K562 (cell line): Measurements from ENCODE around the gene CSTA. TPM values are rescaled to one million over a fixed set of nuclear protein-coding genes. Genes with fewer than 3 reads are reported as not detected.

ENCODE experiments used
- ATAC-seq: fragments of 200-7000 bp; cut with Tn5 transposase; 3 replicates; pipeline ENCODE4 v1.9.1; 2020; ENCODE audit warnings: moderate library complexity
- BruUV-seq: library from RNA; stranded (reverse); fragments of 400-500 nt; replicated peaks from 2 replicates; lab custom pipeline; 2021; lab: Mats Ljungman, UMichigan
- CTCF ChIA-PET: fragments of 300-600 bp; formaldehyde crosslinking; extraction: SDS; loops from one replicate; lab custom pipeline; 2021; ENCODE audit warnings: low intra/inter-chr PET ratio; lab: Yijun Ruan, JAX
- POLR2A ChIA-PET: fragments of 300-600, 350-650 bp; sonication (Branson Sonifier 250); formaldehyde crosslinking; extraction: SDS; loops from one replicate; lab custom pipeline; 2021; ENCODE audit warnings: antibody characterized with exemption, inconsistent platforms; lab: Yijun Ruan, JAX
- DNase-seq, 4 experiments: peaks; one replicate each; pipeline versions ENCODE4 v3.0.0 to v3.0.0-alpha.2; 2011 to 2018; ENCODE audit warnings: low spot score in 3 of 4, mixed read lengths in 3 of 4; ENCODE audit errors: extremely low read depth in 1 of 4
- FAIRE-seq: peaks from 2 replicates; lab custom pipeline; 2011; peaks lifted over from hg19 to GRCh38; lab: Jason Lieb, UNC
- H2AFZ ChIP-seq: 2 replicates; pipeline ENCODE4 v1.6.0; 2011; ENCODE audit warnings: low read depth, low read length, control low read depth, inconsistent platforms
- H3K27ac ChIP-seq: fragments of 200-600 bp; 3 replicates; pipeline ENCODE4 v1.8.0; 2011; ENCODE audit warnings: low read depth, mild to moderate bottlenecking, control low read depth, inconsistent platforms, low read length, moderate library complexity, mixed read lengths; ENCODE audit errors: extremely low read depth
- H3K27me3 ChIP-seq, 2 experiments: fragments of 300-600 bp in 1 of 2; 2 replicates in 1 of 2; 3 replicates in 1 of 2; pipeline versions ENCODE4 v1.6.0 to v1.8.0; 2011; ENCODE audit warnings: inconsistent platforms in 2 of 2, low read length in 2 of 2, mild to moderate bottlenecking in 1 of 2, mixed read lengths in 1 of 2, moderate library complexity in 1 of 2; ENCODE audit not compliant: control insufficient read depth in 2 of 2, insufficient read depth in 2 of 2
- H3K36me3 ChIP-seq: fragments of 300-600 bp; 3 replicates; pipeline ENCODE4 v1.8.0; 2011; ENCODE audit warnings: mild to moderate bottlenecking, low read length, inconsistent platforms; ENCODE audit not compliant: control insufficient read depth, insufficient read depth
- H3K4me1 ChIP-seq, 2 experiments: fragments of 200-600 bp in 1 of 2; replicated peaks in 1 of 2; 2 replicates in 1 of 2; 3 replicates in 1 of 2; pipeline versions ENCODE4 v1.5.1 to v1.8.0; 2011; ENCODE audit warnings: inconsistent platforms in 2 of 2, low read length in 2 of 2, mild to moderate bottlenecking in 1 of 2, mixed read lengths in 1 of 2, moderate library complexity in 1 of 2; ENCODE audit not compliant: control insufficient read depth in 2 of 2, insufficient read depth in 2 of 2
- H3K4me2 ChIP-seq: 2 replicates; pipeline ENCODE4 v1.6.1; 2011; ENCODE audit warnings: low read length, control low read depth, inconsistent platforms, mixed read lengths; ENCODE audit not compliant: insufficient read depth
- H3K4me3 ChIP-seq: fragments of 200-600 bp; sonication (generic), shearing (Covaris generic); 2 replicates; pipeline ENCODE4 v1.5.1; 2016; ENCODE audit warnings: control low read depth, inconsistent platforms
- H3K79me2 ChIP-seq: fragments of 200-600 bp; 3 replicates; pipeline ENCODE4 v1.8.0; 2011; ENCODE audit warnings: low read length, inconsistent platforms; ENCODE audit not compliant: control insufficient read depth, insufficient read depth
- H3K9ac ChIP-seq, 2 experiments: 2 replicates each; pipeline versions ENCODE4 v1.6.0 to v1.6.1; 2011; ENCODE audit warnings: low read depth in 2 of 2, low read length in 2 of 2, control low read depth in 1 of 2, inconsistent platforms in 1 of 2, mild to moderate bottlenecking in 1 of 2, mixed read lengths in 1 of 2; ENCODE audit not compliant: insufficient read depth in 1 of 2
- H3K9me1 ChIP-seq: one replicate; pipeline ENCODE4 v1.6.0; 2011; ENCODE audit warnings: inconsistent platforms, mild to moderate bottlenecking, low read length, moderate library complexity; ENCODE audit not compliant: control insufficient read depth, insufficient read depth
- H3K9me3 ChIP-seq: replicated peaks from 2 replicates; pipeline ENCODE4 v1.5.1; 2011; ENCODE audit warnings: low read depth, low read length, inconsistent platforms; ENCODE audit not compliant: control insufficient read depth, insufficient read depth
- H4K20me1 ChIP-seq: replicated peaks from 2 replicates; pipeline ENCODE4 v1.6.1; 2011; ENCODE audit warnings: low read length, inconsistent platforms, mixed read lengths; ENCODE audit not compliant: control insufficient read depth, insufficient read depth
- DNMT1 ChIP-seq: fragments of 450-650 bp; IDR thresholded peaks from 2 replicates; pipeline ENCODE4 v1.6.1; 2016; ENCODE audit warnings: antibody characterized with exemption, mild to moderate bottlenecking
- GABPB2 ChIP-seq: fragments of 250-450 bp; sonication (Bioruptor Pico); conservative IDR thresholded peaks from 2 replicates; pipeline ENCODE4 v1.5.1; 2021; ENCODE audit warnings: mild to moderate bottlenecking
- HMG20A ChIP-seq: fragments of 450-650 bp; formaldehyde crosslinking; conservative IDR thresholded peaks from 2 replicates; pipeline ENCODE4 v1.4.0; 2020; ENCODE audit warnings: mild to moderate bottlenecking, mixed read lengths
- KHSRP ChIP-seq: fragments of 450-650 bp; IDR thresholded peaks from 2 replicates; pipeline ENCODE4 v1.6.1; 2017
- MAFF ChIP-seq: IDR thresholded peaks from 2 replicates; pipeline ENCODE4 v1.6.1; 2012; ENCODE audit warnings: low read length, improper control_type of control experiment
- MEF2D ChIP-seq: conservative IDR thresholded peaks from 2 replicates; pipeline ENCODE4 v1.6.1; 2016; ENCODE audit warnings: low read depth, missing genetic modification characterization, missing compliant biosample characterization
- NFE2L1 ChIP-seq: fragments of 450-650 bp; IDR thresholded peaks from 2 replicates; pipeline ENCODE4 v1.6.1; 2016; ENCODE audit warnings: missing genetic modification characterization, low read depth, mild to moderate bottlenecking, missing compliant biosample characterization, moderate library complexity, borderline replicate concordance
- PTRF ChIP-seq: fragments of 450-650 bp; IDR thresholded peaks from 2 replicates; pipeline ENCODE4 v1.6.1; 2016; ENCODE audit warnings: mild to moderate bottlenecking, missing genetic modification characterization, missing compliant biosample characterization
- RBM25 ChIP-seq: fragments of 200-400 bp; formaldehyde crosslinking; IDR thresholded peaks from 2 replicates; pipeline ENCODE4 v1.6.1; 2018; ENCODE audit warnings: low read length, low read depth, moderate library complexity; ENCODE audit not compliant: severe bottlenecking
- SIRT6 ChIP-seq: IDR thresholded peaks from one replicate; pipeline ENCODE4 v1.6.1; 2012; ENCODE audit warnings: low read depth, mild to moderate bottlenecking, control low read depth, inconsistent platforms, low read length, moderate library complexity
- SNAPC5 ChIP-seq: fragments of 250-450 bp; sonication (Bioruptor Pico); IDR thresholded peaks from 2 replicates; pipeline ENCODE4 v1.8.0; 2021; ENCODE audit warnings: moderate library complexity, mild to moderate bottlenecking, inconsistent platforms
- STAT5A ChIP-seq: IDR thresholded peaks from 2 replicates; pipeline ENCODE4 v1.6.1; 2012; ENCODE audit warnings: low read length, inconsistent platforms, borderline replicate concordance
- ZBTB9 ChIP-seq: fragments of 450-650 bp; formaldehyde crosslinking; IDR thresholded peaks from 2 replicates; pipeline ENCODE4 v1.4.0; 2020; ENCODE audit warnings: mild to moderate bottlenecking, moderate library complexity
- ZFX ChIP-seq: sonication (generic); formaldehyde crosslinking; IDR thresholded peaks from 2 replicates; pipeline ENCODE4 v1.8.0; 2022; ENCODE audit warnings: mild to moderate bottlenecking, missing genetic modification reagents, moderate library complexity
- ZNF12 ChIP-seq: sonication (generic); formaldehyde crosslinking; IDR thresholded peaks from 2 replicates; pipeline ENCODE4 v1.4.0; 2020; ENCODE audit warnings: mild to moderate bottlenecking, missing genetic modification reagents
- ZNF668 ChIP-seq: fragments of 250-450 bp; sonication (Bioruptor Pico); IDR thresholded peaks from 2 replicates; pipeline ENCODE4 v1.8.0; 2022; ENCODE audit warnings: mild to moderate bottlenecking, inconsistent platforms
- WGBS: fragments of 100-300 bp; shearing (Covaris generic); methylation state at CpG from one replicate; pipeline ENCODE4 v1.1.6; 2016; ENCODE audit warnings: low coverage, mixed read lengths; ENCODE audit not compliant: insufficient coverage; ENCODE audit errors: missing lambda C conversion rate; 5-methylcytosine and 5-hydroxymethylcytosine counted together
- in situ Hi-C: fragments of 300-500 bp; cut with MboI; formaldehyde crosslinking; loops from 4 replicates; pipeline ENCODE4 v1.15.0; 2018; ENCODE audit warnings: inconsistent platforms, mixed read lengths
- intact Hi-C: fragments of 100-400 bp; cut with micrococcal nuclease; formaldehyde crosslinking; loops from 2 replicates; pipeline ENCODE4 v1.14.2; 2022
- polyA plus RNA-seq, 8 experiments: library from polyadenylated mRNA; depleted of rRNA in 4 of 8; stranded (reverse) in 5 of 8; unstranded in 3 of 8; fragments of >200 nt; fragmentation: Nextera tagmentation in 2 of 8; fragmentation: Illumina TruSeq in 1 of 8; extraction: Ambion mirVana in 2 of 8; extraction: Trizol in 1 of 8; gene quantifications; 2 replicates each; pipeline versions ENCODE4 v1.2.1 to v1.2.3, GENCODE V29; 2011 to 2014; ENCODE audit warnings: inconsistent platforms in 1 of 8, missing spikeins in 1 of 8
- total RNA-seq, 7 experiments: library from RNA; depleted of rRNA in 6 of 7; stranded (reverse); fragments of >200 nt in 6 of 7; fragmentation: Illumina TruSeq in 2 of 7; extraction: Trizol in 2 of 7; gene quantifications; 2 replicates each; pipeline versions ENCODE4 v1.2.1 to v1.2.3, GENCODE V29; 2011 to 2021; ENCODE audit warnings: low replicate concordance in 1 of 7

CSTA gene
- total and polyA plus RNA-seq, 9 of the 15 experiments (the other 6 are each of a cell fraction or from before 2014, with no cell fraction given) = 0.11 to 3.1 (median 1.1) TPM

- Histone ChIP-seq H2AFZ (no peak overlapping the region), H3K79me2 (no peaks in the 10 kb centered on the region), H3K4me1 (no peaks in the 10 kb centered on the region), H3K4me2 (no peak overlapping the region), H3K9ac (no peak overlapping the region), H3K27me3 (no peaks in the 10 kb centered on the region), H3K27ac (no peak overlapping the region), H3K4me3 (no peak overlapping the region), H3K9me3 (no peaks in the 10 kb centered on the region), H3K36me3 (no peaks in the 10 kb centered on the region), H3K9me1 (no peaks in the 10 kb centered on the region), H4K20me1 (no peaks in the 10 kb centered on the region)
- no peak for DNase-seq
- no TSS peak for BruUV-seq
- intact Hi-C loops (no loop called here), in situ Hi-C loops (no loop called here)
- no peak for TF ChIP-seq ZFX
- TF ChIP-seq SNAPC5 (CRISPR knock-in tag) = no peak
- TF ChIP-seq PTRF (tag) = no peak
- WGBS = 14% methylated on average over 5 of the region's 5 CpGs
- POLR2A ChIA-PET = no interaction called here
- CTCF ChIA-PET = no interaction called here
- no peak for FAIRE-seq
- no peak for ATAC-seq
Observed at GRCh38 chr3:122322095-122323075, 2.7 kb upstream of the CSTA start.

- intact Hi-C loops = no loop called here
- ChIA-PET POLR2A (no interaction called here), CTCF (no interaction called here)
- H4K20me1 ChIP-seq = no peaks in the 10 kb centered on the region
- FAIRE-seq (no peak), ATAC-seq (no peak), DNase-seq (no peak)
- H3K9ac ChIP-seq = no peak overlapping the region
- H3K36me3 ChIP-seq = no peaks in the 10 kb centered on the region
- no peak overlapping the region for H3K4me3 ChIP-seq
- in situ Hi-C loops = no loop called here
- no peaks in the 10 kb centered on the region for H3K27me3 ChIP-seq
- no peaks in the 10 kb centered on the region for H3K79me2 ChIP-seq
- H3K27ac ChIP-seq = no peak overlapping the region
- H3K9me3 ChIP-seq = no peaks in the 10 kb centered on the region
- H2AFZ ChIP-seq = no peak overlapping the region
- H3K9me1 ChIP-seq = no peaks in the 10 kb centered on the region
- no peaks in the 10 kb centered on the region for H3K4me1 ChIP-seq
- WGBS = 16% methylated on average over 3 of the region's 3 CpGs
- no TSS peak for BruUV-seq
- H3K4me2 ChIP-seq = no peak overlapping the region
- no peak for TF ChIP-seq STAT5A
- TF ChIP-seq DNMT1 = no peak
- TF ChIP-seq NFE2L1 (tag) = no peak
- TF ChIP-seq HMG20A (CRISPR knock-in tag) = no peak
- TF ChIP-seq MEF2D (tag) = no peak
- no peak for TF ChIP-seq RBM25
- no peak for TF ChIP-seq ZNF668 (CRISPR knock-in tag)
- no peak for TF ChIP-seq ZNF12 (CRISPR knock-in tag)
- no peak for TF ChIP-seq SIRT6
- no peak for TF ChIP-seq ZBTB9
- no peak for TF ChIP-seq MAFF
- no peak for TF ChIP-seq GABPB2
- no peak for TF ChIP-seq KHSRP
Observed at GRCh38 chr3:122325769-122326168, 721 bp downstream of the CSTA start.
